ENCODE measurements around the gene ZMYND15.
A peak's percentile ranks its signal among the peaks of the same experiment; 100 is the strongest.

ZMYND15 gene

GRCh38 chr17:4715063-4715744 lies 24.4 kb upstream of the ZMYND15 start:
- DNase-seq (ENCODE audit: low spot score) = no peak

GRCh38 chr17:4716081-4716480 lies 23.6 kb upstream of the ZMYND15 start:
- no peak for DNase-seq (ENCODE audit: low spot score)

GRCh38 chr17:4717791-4718190 lies 21.8 kb upstream of the ZMYND15 start:
- no peak for DNase-seq (ENCODE audit: low spot score)

DNA sequence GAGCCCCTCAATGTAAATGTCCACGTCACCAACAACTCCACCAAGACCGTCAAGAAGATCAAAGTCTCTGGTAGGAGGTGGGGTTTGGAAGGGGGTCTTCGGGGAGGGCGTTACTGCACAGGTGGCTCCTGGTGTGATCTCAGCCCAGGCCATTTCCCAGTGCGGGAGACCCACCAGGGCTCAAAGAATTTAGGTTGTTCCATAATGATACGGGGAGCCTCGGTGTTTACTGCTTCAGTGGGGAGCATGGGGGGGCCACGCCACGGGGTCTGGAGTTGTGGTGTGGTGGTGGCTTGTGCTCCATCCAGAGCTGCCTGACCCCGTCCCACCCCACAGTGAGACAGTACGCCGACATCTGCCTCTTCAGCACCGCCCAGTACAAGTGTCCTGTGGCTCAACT lies 21.4 kb upstream of the ZMYND15 start:
- DNase-seq (ENCODE audit: low spot score) = no peak

- peak; percentile 38 for DNase-seq (ENCODE audit: low spot score)
Measured at GRCh38 chr17:4719146-4719545, 20.5 kb upstream of the ZMYND15 start.

DNA sequence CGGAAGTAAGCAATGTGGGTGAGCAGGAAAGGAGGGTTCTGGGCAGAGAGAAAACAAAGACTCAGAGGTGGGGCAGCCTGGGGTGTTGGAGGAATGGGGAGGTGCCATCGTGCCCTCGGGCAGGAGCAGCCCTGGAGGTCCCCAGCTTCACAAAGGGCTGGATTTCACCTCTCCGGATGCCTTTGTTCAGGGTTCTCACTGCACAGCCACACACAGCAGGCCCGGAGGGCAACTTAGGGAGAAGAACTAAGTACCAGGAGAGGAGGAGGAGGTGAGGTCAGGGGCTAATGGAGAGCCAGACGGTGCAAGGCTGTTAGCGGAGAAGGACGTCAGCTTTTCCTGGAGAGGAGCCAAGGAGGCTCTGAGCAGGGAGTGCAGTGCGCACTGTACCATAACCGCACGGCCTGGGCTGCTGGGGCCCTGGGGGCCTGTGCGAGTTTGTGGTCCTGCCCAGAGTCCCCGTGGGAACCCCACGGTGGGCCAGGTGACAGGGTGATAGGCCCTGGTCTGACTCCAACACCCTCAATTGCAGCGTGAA lies 19.9 kb upstream of the ZMYND15 start:
- peak; percentile 50 for DNase-seq (ENCODE audit: low spot score)

DNA sequence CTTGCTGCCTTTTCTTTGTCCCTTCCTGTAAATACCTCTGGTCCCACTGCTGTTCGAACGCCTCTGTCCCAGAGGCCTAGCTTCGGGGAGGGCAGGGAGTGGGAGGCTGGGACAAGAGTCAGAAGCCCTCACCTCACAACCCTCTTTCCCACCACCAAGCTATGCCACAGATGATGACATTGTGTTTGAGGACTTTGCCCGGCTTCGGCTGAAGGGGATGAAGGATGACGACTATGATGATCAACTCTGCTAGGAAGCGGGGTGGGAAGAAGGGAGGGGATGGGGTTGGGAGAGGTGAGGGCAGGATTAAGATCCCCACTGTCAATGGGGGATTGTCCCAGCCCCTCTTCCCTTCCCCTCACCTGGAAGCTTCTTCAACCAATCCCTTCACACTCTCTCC lies 18.8 kb upstream of the ZMYND15 start:
- peak; percentile 46 for DNase-seq (ENCODE audit: low spot score)

GRCh38 chr17:4721203-4722135 lies 18.2 kb upstream of the ZMYND15 start:
- peak; percentile 94 for DNase-seq (ENCODE audit: low spot score)

GRCh38 chr17:4722678-4723240 lies 16.9 kb upstream of the ZMYND15 start:
- DNase-seq (ENCODE audit: low spot score) = peak; percentile 36

DNA sequence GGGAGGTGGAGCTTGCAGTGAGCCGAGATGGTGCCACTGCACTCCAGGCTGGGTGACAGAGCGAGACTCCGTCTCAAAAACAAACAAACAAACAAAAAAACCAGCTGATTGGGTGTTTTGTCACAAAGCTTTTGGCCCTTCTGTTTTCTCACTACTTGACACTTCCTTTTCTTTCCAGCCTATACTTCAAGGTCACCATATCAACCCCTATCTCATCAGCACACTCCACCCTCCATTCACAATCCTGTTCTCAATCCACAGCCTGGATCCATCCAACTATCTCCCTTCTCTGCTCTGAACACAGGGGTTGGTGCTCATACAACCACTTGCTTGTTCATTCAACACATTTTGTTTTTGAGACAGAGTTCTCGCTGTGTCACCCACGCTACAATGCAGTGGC lies 15.0 kb upstream of the ZMYND15 start:
- DNase-seq (ENCODE audit: low spot score) = no peak

DNA sequence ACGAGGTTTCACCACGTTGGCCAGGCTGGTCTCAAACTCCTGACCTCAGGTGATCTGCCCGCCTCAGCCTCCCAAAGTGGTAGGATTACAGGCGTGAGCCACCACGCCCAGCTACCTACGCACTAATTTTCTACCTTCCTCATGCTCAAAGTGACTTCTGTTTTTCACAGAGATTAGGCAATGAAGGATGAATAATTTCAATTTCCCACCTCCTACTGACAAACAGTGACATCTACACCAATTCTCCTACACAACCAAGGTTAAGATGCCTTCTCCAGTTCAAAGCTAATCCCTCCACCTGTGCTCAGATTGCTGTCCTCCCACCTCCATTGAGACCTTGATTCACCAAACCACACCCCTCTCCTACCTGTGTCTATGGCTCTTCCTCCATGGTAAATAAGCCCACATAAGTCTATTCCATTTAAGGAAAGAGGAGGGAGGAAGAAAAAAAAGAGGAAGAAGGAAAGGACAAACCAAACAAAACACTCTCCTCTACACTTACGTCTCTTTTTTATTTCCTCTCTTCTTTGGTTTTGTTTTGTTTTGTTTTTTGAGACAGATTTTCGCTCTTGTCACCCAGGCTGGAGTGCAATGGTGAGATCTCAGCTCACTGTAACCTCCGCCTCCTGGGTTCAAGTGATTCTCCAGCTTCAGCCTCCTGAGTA lies 13.9 kb upstream of the ZMYND15 start:
- DNase-seq (ENCODE audit: low spot score) = no peak

GRCh38 chr17:4728124-4728523 lies 11.5 kb upstream of the ZMYND15 start:
- DNase-seq (ENCODE audit: low spot score) = peak; percentile 50

- DNase-seq (ENCODE audit: low spot score) = no peak
Measured at GRCh38 chr17:4733073-4733531, 6.5 kb upstream of the ZMYND15 start.

- no peak for DNase-seq (ENCODE audit: low spot score)
Measured at GRCh38 chr17:4734857-4735475, 4.7 kb upstream of the ZMYND15 start.

- DNase-seq (ENCODE audit: low spot score) = no peak
Measured at GRCh38 chr17:4735876-4736651, 3.6 kb upstream of the ZMYND15 start.

GRCh38 chr17:4738136-4739121 lies 1.2 kb upstream of the ZMYND15 start:
- no peak for DNase-seq (ENCODE audit: low spot score)

GRCh38 chr17:4740025-4740351 lies 355 bp downstream of the ZMYND15 start:
- DNase-seq (ENCODE audit: low spot score) = no peak

DNA sequence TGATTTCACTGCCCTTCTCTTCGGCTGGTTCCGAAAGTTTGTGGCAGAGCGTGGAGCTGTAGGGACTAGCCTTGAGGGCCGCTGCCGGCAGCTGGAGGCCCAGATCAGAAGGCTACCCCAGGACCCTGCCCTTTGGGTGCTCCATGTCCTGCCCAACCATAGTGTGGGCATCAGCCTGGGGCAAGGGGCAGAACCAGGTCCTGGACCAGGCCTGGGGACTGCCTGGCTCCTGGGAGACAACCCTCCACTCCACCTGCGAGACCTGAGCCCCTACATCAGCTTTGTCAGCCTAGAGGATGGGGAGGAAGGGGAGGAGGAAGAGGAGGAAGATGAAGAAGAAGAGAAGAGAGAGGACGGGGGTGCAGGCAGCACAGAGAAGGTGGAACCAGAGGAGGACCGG lies 951 bp downstream of the ZMYND15 start:
- no peak for DNase-seq (ENCODE audit: low spot score)

- DNase-seq (ENCODE audit: low spot score) = no peak
Measured at GRCh38 chr17:4741544-4741943, 1.9 kb downstream of the ZMYND15 start.

DNA sequence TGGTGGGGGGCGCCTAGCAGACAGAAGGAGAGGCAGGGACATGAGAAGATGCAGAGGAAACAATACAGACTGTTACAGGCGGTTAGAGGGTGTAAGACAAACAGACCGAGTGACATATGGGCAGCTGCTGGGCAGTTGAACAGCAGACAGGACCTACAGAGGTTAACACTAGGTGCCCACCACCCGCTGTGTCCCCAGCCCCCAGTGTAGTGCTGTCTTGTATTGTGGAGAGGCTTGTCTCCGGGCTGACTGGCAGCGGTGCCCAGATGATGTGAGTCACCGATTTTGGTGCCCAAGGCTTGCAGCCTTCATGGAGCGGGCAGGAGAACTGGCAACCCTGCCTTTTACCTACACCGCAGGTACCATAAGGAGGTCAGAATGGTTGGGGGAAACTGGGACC lies 2.5 kb downstream of the ZMYND15 start:
- DNase-seq (ENCODE audit: low spot score) = no peak

Data from hematopoietic multipotent progenitor cell treated with erythropoietin and hydrocortisone succinate and interleukin-3 and kit ligand, for 17 days (in vitro differentiated cells).